AG04449 (cell line): ENCODE data around the gene GAS2L3.

Source experiments
- CTCF ChIA-PET: fragments of 350-600 bp; formaldehyde crosslinking; extraction: SDS; loops from one replicate; lab custom pipeline; 2021; ENCODE audit warnings: antibody characterized with exemption; lab: Yijun Ruan, JAX
- POLR2A ChIA-PET: fragments of 400-600, 350-600 bp; formaldehyde crosslinking; extraction: SDS; loops from one replicate; lab custom pipeline; 2020; ENCODE audit warnings: antibody characterized with exemption, inconsistent platforms; lab: Yijun Ruan, JAX
- DNase-seq: peaks from one replicate; pipeline ENCODE4 v3.0.0-alpha.2; 2010; ENCODE audit warnings: low read depth, low spot score
- H3K4me3 ChIP-seq: 2 replicates; pipeline ENCODE4 v1.5.1; 2011; ENCODE audit warnings: low read depth, mild to moderate bottlenecking, control low read depth, low read length
- CTCF ChIP-seq: IDR thresholded peaks from one replicate; pipeline ENCODE4 v1.5.1; 2011; ENCODE audit warnings: mild to moderate bottlenecking, moderate library complexity, low read length, control low read depth, inconsistent platforms; ENCODE audit not compliant: insufficient read depth; ENCODE audit errors: missing control alignments

GAS2L3 gene

DNA sequence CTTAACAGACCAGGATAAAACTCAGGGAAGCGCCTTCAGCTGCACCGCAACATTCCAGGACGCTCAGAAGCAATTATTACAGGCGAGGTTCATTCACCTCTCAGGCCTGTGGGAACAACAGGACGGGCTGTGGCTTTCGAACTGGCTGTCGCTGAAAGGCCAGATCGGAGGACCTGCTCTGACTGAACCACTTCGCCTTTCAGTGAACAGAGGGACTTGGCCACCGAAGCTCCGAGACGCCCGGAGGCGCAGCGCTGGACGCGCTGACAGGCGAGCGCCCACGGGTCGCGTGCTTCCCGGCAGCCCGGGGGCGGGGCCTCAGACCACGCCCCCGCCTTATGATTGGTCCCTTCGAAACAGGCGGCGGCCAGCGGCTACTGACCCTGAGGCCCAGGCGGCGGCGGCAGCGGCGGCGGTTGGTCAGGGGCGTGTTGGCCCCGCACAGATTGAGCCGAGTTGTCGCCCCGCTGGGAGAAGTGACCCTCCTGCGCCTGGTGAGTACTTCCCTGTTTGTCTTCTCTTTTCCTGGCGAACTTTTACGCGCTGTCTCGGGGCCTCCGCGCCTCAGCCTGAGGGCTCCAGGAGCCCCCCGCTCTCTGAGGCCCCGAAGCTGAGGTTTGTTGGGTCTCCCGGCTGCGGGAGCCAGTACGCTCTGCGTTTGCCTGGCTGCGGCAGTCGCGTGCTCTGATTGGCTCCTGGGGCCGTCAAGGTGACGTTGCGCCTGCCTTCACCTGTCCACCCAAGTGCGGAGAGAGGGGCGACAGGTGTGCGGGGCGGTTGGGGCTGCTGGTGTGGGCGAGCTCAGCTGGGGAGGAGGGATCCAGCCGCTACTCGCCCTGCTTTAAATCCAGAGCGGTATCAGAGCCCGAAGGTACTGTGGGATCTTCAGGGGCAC, at the start of gene GAS2L3:
TSS of gene GAS2L3 (plus strand) at position 393 of the 895 bp plus-strand sequence. CDS start 21,221 bp downstream, outside the sequence.
- DNase-seq, result no peak
- POLR2A ChIA-PET, result no interaction called here
- peak within 1 kb of the TSS; percentile 86 for H3K4me3 ChIP-seq
- TF ChIP-seq CTCF, result no peak
- CTCF ChIA-PET, result interaction anchor here (1.5 kb wide), 1 partner anchor 18 kb away, joined by 4 read pairs; no protein-coding TSS in a partner anchor

DNA sequence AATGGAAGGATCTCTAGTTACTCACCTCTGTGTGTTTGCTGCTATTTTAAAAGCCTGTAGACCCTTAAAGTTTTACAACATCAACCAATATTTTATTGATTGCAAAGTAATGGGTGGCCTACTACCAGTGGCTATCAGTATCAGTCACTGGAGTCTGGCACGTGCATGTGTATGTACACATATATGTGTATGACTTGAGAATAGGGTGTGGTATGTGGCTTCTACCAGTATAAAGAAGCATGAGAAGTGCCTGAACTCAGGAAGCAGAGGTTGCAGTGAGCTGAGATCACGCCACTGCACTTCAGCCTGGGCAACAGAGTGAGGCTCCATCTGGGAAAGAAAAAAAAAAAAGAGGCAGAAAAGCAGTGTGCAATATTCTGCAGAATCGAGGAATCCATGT, 45.5 kb upstream of the GAS2L3 start:
- ChIA-PET POLR2A (no interaction called here), CTCF (no interaction called here)
- H3K4me3 ChIP-seq, result no peak overlapping the region
- TF ChIP-seq CTCF, result no peak
- no peak for DNase-seq

- CTCF ChIA-PET, result no interaction called here
- no peak overlapping the region for H3K4me3 ChIP-seq
- TF ChIP-seq CTCF, result no peak
- POLR2A ChIA-PET, result no interaction called here
- DNase-seq, result no peak
Measured at GRCh38 chr12:100528471-100529127, 44.9 kb upstream of the GAS2L3 start.

DNA sequence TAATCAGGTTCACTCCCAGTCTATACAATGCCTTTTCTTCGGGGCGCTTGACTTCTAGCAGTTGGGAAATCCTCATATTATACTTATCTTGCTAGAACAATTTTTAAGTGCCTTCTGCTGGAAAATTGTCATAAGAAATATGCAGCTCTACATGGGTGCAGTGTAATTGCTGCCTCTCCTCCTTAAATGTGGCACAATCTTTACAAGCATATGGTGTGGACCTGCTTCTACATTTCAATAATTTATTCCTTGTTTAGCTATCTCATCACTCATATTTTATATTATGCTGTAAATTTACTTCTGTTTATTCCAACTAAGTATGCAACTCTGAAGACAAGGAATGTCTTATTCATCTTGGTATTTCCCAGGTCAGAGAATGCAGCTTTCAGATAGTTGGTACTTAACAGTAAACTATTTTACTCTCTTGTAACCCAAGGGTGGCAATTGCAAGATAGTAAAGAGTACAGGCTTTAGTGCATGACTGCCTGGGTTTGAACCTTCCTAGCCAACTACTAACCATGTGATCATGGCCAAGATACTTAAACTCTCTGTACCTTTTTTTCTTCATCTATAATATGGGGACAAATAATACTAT, 43.6 kb upstream of the GAS2L3 start:
- ChIA-PET POLR2A (no interaction called here), CTCF (no interaction called here)
- no peak for DNase-seq
- no peak for TF ChIP-seq CTCF
- no peak overlapping the region for H3K4me3 ChIP-seq

- CTCF ChIA-PET, result no interaction called here
- TF ChIP-seq CTCF, result no peak
- POLR2A ChIA-PET, result no interaction called here
- no peak overlapping the region for H3K4me3 ChIP-seq
- DNase-seq, result no peak
Measured at GRCh38 chr12:100533376-100533775, 40.1 kb upstream of the GAS2L3 start.
